GM23338 (cell line): ENCODE measurements around the gene HERPUD1. TPM values are rescaled to one million over a fixed set of nuclear protein-coding genes. Genes with fewer than 3 reads are reported as not detected.
A peak's percentile ranks its signal among the peaks of the same experiment; 100 is the strongest.

Experiments used
- ATAC-seq: fragments of 200-7000 bp; cut with Tn5 transposase; 3 replicates; pipeline ENCODE4 v1.9.1; 2020
- DNase-seq: peaks from one replicate; pipeline ENCODE4 v3.0.0-alpha.2; 2015; ENCODE audit warnings: low spot score
- H2AFZ ChIP-seq: fragments of 200-600 bp; sonication (generic); 2 replicates; pipeline ENCODE4 v1.8.0; 2016; ENCODE audit warnings: antibody characterized with exemption, mild to moderate bottlenecking, moderate library complexity
- H3F3A ChIP-seq: fragments of 200-600 bp; sonication (generic); replicated peaks from 2 replicates; pipeline ENCODE4 v1.8.0; 2017; ENCODE audit warnings: antibody characterized with exemption, mixed run types, low read depth
- H3K27ac ChIP-seq: fragments of 200-600 bp; sonication (generic); 2 replicates; pipeline ENCODE4 v1.6.1; 2016; ENCODE audit warnings: low read depth
- H3K27me3 ChIP-seq: fragments of 200-600 bp; sonication (generic); 2 replicates; pipeline ENCODE4 v1.8.0; 2016; ENCODE audit warnings: mild to moderate bottlenecking, mixed run types, moderate library complexity; ENCODE audit not compliant: insufficient read depth
- H3K36me3 ChIP-seq: fragments of 200-600 bp; sonication (generic); 2 replicates; pipeline ENCODE4 v1.8.0; 2016; ENCODE audit warnings: mild to moderate bottlenecking; ENCODE audit not compliant: insufficient read depth
- H3K4me1 ChIP-seq: fragments of 200-600 bp; sonication (generic); 2 replicates; pipeline ENCODE4 v1.8.0; 2016; ENCODE audit warnings: mild to moderate bottlenecking, moderate library complexity; ENCODE audit not compliant: insufficient read depth
- H3K4me2 ChIP-seq: fragments of 200-600 bp; sonication (generic); 2 replicates; pipeline ENCODE4 v1.7.1; 2017; ENCODE audit warnings: mixed run types
- H3K4me3 ChIP-seq: fragments of 200-600 bp; sonication (generic); 2 replicates; pipeline ENCODE4 v1.6.1; 2016; ENCODE audit warnings: mixed run types
- H3K79me2 ChIP-seq: fragments of 200-600 bp; sonication (generic); replicated peaks from 2 replicates; pipeline ENCODE4 v1.8.0; 2017; ENCODE audit warnings: mild to moderate bottlenecking; ENCODE audit not compliant: insufficient read depth
- H3K9me2 ChIP-seq: fragments of 200-600 bp; sonication (generic); 2 replicates; pipeline ENCODE4 v1.8.0; 2017; ENCODE audit not compliant: insufficient read depth
- H4K20me1 ChIP-seq: fragments of 200-600 bp; sonication (generic); replicated peaks from 2 replicates; pipeline ENCODE4 v1.8.0; 2017; ENCODE audit warnings: mild to moderate bottlenecking; ENCODE audit not compliant: insufficient read depth
- H3K27ac Mint-ChIP-seq: 2 replicates; pipeline ENCODE4 v1.8.0; 2020; ENCODE audit warnings: inconsistent platforms, mild to moderate bottlenecking, moderate library complexity, mixed read lengths
- H3K27me3 Mint-ChIP-seq: 3 replicates; pipeline ENCODE4 v1.8.0; 2022; ENCODE audit warnings: low read depth, mild to moderate bottlenecking, moderate library complexity, mixed read lengths, inconsistent platforms; ENCODE audit not compliant: insufficient read depth, poor library complexity
- H3K36me3 Mint-ChIP-seq: 3 replicates; pipeline ENCODE4 v1.8.0; 2021; ENCODE audit warnings: low read depth, mild to moderate bottlenecking, inconsistent platforms, moderate library complexity, mixed read lengths
- H3K4me1 Mint-ChIP-seq: 3 replicates; pipeline ENCODE4 v1.8.0; 2020; ENCODE audit warnings: mild to moderate bottlenecking, inconsistent platforms, mixed read lengths
- H3K4me3 Mint-ChIP-seq: 3 replicates; pipeline ENCODE4 v1.8.0; 2021; ENCODE audit warnings: moderate library complexity, mild to moderate bottlenecking, inconsistent platforms, mixed read lengths
- H3K9me3 Mint-ChIP-seq: 3 replicates; pipeline ENCODE4 v1.8.0; 2020; ENCODE audit warnings: moderate library complexity, mild to moderate bottlenecking, inconsistent platforms, mixed read lengths
- CREB1 ChIP-seq: fragments of 250-450 bp; sonication (Bioruptor Pico); IDR thresholded peaks from 2 replicates; pipeline ENCODE4 v1.5.0; 2020; ENCODE audit warnings: low read depth, mild to moderate bottlenecking, moderate library complexity
- CTCF ChIP-seq, 2 experiments: fragments of 200-600 bp in 1 of 2; sonication (generic) in 1 of 2; conservative IDR thresholded peaks; 2 replicates each; pipeline versions ENCODE4 v1.5.1 to v1.6.1; 2016 to 2017; ENCODE audit warnings: antibody characterized with exemption in 2 of 2, low read depth in 2 of 2, mild to moderate bottlenecking in 2 of 2, moderate library complexity in 1 of 2
- ETS1 ChIP-seq: IDR thresholded peaks from 2 replicates; pipeline ENCODE4 v1.6.1; 2016; ENCODE audit warnings: antibody characterized with exemption
- EZH2 ChIP-seq: fragments of 200-600 bp; sonication (generic); IDR thresholded peaks from one replicate; pipeline ENCODE4 v1.8.0; 2017; ENCODE audit warnings: antibody characterized with exemption, mild to moderate bottlenecking, low read depth; ENCODE audit not compliant: unreplicated experiment
- EZH2phosphoT487 ChIP-seq: fragments of 200-600 bp; sonication (generic); IDR thresholded peaks from one replicate; pipeline ENCODE4 v1.8.1; 2018; ENCODE audit warnings: antibody characterized with exemption; ENCODE audit not compliant: unreplicated experiment
- JUNB ChIP-seq: IDR thresholded peaks from one replicate; pipeline ENCODE4 v1.6.1; 2016; ENCODE audit warnings: antibody characterized with exemption; ENCODE audit not compliant: unreplicated experiment
- NANOG ChIP-seq: IDR thresholded peaks from 2 replicates; pipeline ENCODE4 v1.6.1; 2016; ENCODE audit warnings: antibody characterized with exemption, borderline replicate concordance
- POLR2AphosphoS5 ChIP-seq: IDR thresholded peaks from 2 replicates; pipeline ENCODE4 v1.6.1; 2016; ENCODE audit warnings: antibody characterized with exemption, low read depth
- REST ChIP-seq: IDR thresholded peaks from one replicate; pipeline ENCODE4 v1.6.1; 2018; ENCODE audit warnings: antibody characterized with exemption; ENCODE audit not compliant: unreplicated experiment
- STAT1 ChIP-seq: IDR thresholded peaks from one replicate; pipeline ENCODE4 v1.6.1; 2016; ENCODE audit warnings: antibody characterized with exemption; ENCODE audit not compliant: unreplicated experiment
- ZNF114 ChIP-seq: fragments of 250-450 bp; sonication (Bioruptor Pico); IDR thresholded peaks from 2 replicates; pipeline ENCODE4 v1.5.0; 2020; ENCODE audit warnings: mild to moderate bottlenecking, moderate library complexity
- ZNF331 ChIP-seq: fragments of 250-450 bp; sonication (Bioruptor Pico); IDR thresholded peaks from 2 replicates; pipeline ENCODE4 v1.5.0; 2020; ENCODE audit warnings: low read depth, mild to moderate bottlenecking, moderate library complexity
- ZNF462 ChIP-seq: fragments of 250-450 bp; sonication (Bioruptor Pico); IDR thresholded peaks from 2 replicates; pipeline ENCODE4 v1.5.0; 2020; ENCODE audit warnings: mild to moderate bottlenecking, moderate library complexity
- polyA plus RNA-seq: library from polyadenylated mRNA; unstranded; fragments of >200 nt; fragmentation: Nextera tagmentation; extraction: Ambion mirVana; gene quantifications from 2 replicates; pipeline ENCODE4 v1.2.1, GENCODE V29; 2016
- total RNA-seq: library from RNA; depleted of rRNA; stranded (reverse); fragments of >200 nt; shearing (Covaris generic); gene quantifications from 2 replicates; pipeline ENCODE4 v1.2.3, GENCODE V29; 2014

The HERPUD1 gene
- total and polyA plus RNA-seq, 2 experiments from 2014 or later: 41.1 to 44.1 TPM

GRCh38 chr16:56916571-56917403 lies 15.2 kb upstream of the HERPUD1 start:
- Histone ChIP-seq H3K9me2 (no peaks in the 10 kb centered on the region), H3K36me3 (no peaks in the 10 kb centered on the region), H3K4me3 (no peak overlapping the region), H3K79me2 (no peaks in the 10 kb centered on the region), H3K27ac (no peak overlapping the region), H3K4me1 (peaks cover 6% of the 10 kb centered on the region), H3K27me3 (no peaks in the 10 kb centered on the region), H3K4me2 (no peak overlapping the region), H4K20me1 (no peaks in the 10 kb centered on the region), H2AFZ (0 out of 2 replicates have a peak overlapping the region, but pooled peaks have one; percentile 38), H3F3A (no peaks in the 10 kb centered on the region)
- H3K27ac Mint-ChIP-seq: no peak overlapping the region
- H3K36me3 Mint-ChIP-seq: no peaks in the 10 kb centered on the region
- H3K9me3 Mint-ChIP-seq: no peaks in the 10 kb centered on the region
- ATAC-seq (no peak), DNase-seq (no peak)
- no peak overlapping the region for H3K4me3 Mint-ChIP-seq
- TF ChIP-seq EZH2phosphoT487: no peak
- no peak for TF ChIP-seq EZH2
- TF ChIP-seq ZNF331 (CRISPR knock-in tag): no peak
- TF ChIP-seq ZNF114 (CRISPR knock-in tag): no peak
- TF ChIP-seq ZNF462 (CRISPR knock-in tag): no peak
- TF ChIP-seq POLR2AphosphoS5: no peak
- no peak for TF ChIP-seq STAT1
- no peak for TF ChIP-seq JUNB
- no peak for TF ChIP-seq CREB1
- no peak for TF ChIP-seq NANOG
- no peak for TF ChIP-seq ETS1
- TF ChIP-seq REST: no peak
- no peak for TF ChIP-seq CTCF (conservative IDR thresholded peaks at IDR 0.05; ENCODE audit: low read depth in 2 of 2)
- peaks cover 13% of the 10 kb centered on the region for H3K27me3 Mint-ChIP-seq
- H3K4me1 Mint-ChIP-seq: peaks cover 11% of the 10 kb centered on the region; the same call in 2 of the 3 replicates
